Amniotic epithelial cell (primary cell): ENCODE data around the gene PAQR7.
"Not testable (repeated sequence)": the region's sequence is repeated elsewhere in the genome, so short reads cannot be mapped to it uniquely, and the experiment has no call there.

Experiments used
- DNase-seq: peaks from one replicate; pipeline ENCODE4 v3.0.0-alpha.2; 2010; ENCODE audit warnings: low read depth

PAQR7 gene

GRCh38 chr1:25845664-25846063, 29.8 kb downstream of the PAQR7 start:
- DNase-seq: no peak

GRCh38 chr1:25844536-25845337, 30.8 kb downstream of the PAQR7 start:
- no peak for DNase-seq

- no peak for DNase-seq
These were observed 32.0 kb downstream of the PAQR7 start for GRCh38 chr1:25843483-25843882.

GRCh38 chr1:25839808-25840207, 35.7 kb downstream of the PAQR7 start:
- DNase-seq: not testable (repeated sequence)

GRCh38 chr1:25837262-25837875, 38.1 kb downstream of the PAQR7 start:
- peak; percentile 24 for DNase-seq

GRCh38 chr1:25836695-25837094, 38.8 kb downstream of the PAQR7 start:
- DNase-seq: no peak

GRCh38 chr1:25834894-25835293, 40.6 kb downstream of the PAQR7 start:
- no peak for DNase-seq

- no peak for DNase-seq
These were observed 42.4 kb downstream of the PAQR7 start for GRCh38 chr1:25833158-25833557.

- DNase-seq: no peak
These were observed 43.0 kb downstream of the PAQR7 start for GRCh38 chr1:25832336-25833037.

- no peak for DNase-seq
These were observed 43.8 kb downstream of the PAQR7 start for GRCh38 chr1:25831569-25832196.

- no peak for DNase-seq
These were observed 46.5 kb downstream of the PAQR7 start for GRCh38 chr1:25829046-25829445.

GRCh38 chr1:25828491-25828890, 47.0 kb downstream of the PAQR7 start:
- no peak for DNase-seq

GRCh38 chr1:25826571-25826970, 48.9 kb downstream of the PAQR7 start:
- no peak for DNase-seq

GRCh38 chr1:25825605-25826004, 49.9 kb downstream of the PAQR7 start:
- peak; percentile 40 for DNase-seq

GRCh38 chr1:25821630-25822091, 53.8 kb downstream of the PAQR7 start:
- DNase-seq: peak; percentile 53

GRCh38 chr1:25821112-25821476, 54.4 kb downstream of the PAQR7 start:
- no peak for DNase-seq

- DNase-seq: peak; percentile 42
These were observed 55.0 kb downstream of the PAQR7 start for GRCh38 chr1:25820247-25821111.

- peak; percentile 63 for DNase-seq
These were observed 55.8 kb downstream of the PAQR7 start, which contains the start of gene MTFR1L for GRCh38 chr1:25819491-25820246. MTFR1L (plus strand) TSS chr1:25819954; CDS start chr1:25823105, 3,151 bp downstream.

- no peak for DNase-seq
These were observed 56.9 kb downstream of the PAQR7 start for GRCh38 chr1:25818569-25818968.

GRCh38 chr1:25817840-25818501, 57.5 kb downstream of the PAQR7 start:
- no peak for DNase-seq
